HepG2 (cell line): ENCODE results near the gene ZNF687. TPM values are rescaled to one million over a fixed set of nuclear protein-coding genes. Genes with fewer than 3 reads are reported as not detected.
A peak's percentile ranks its signal among the peaks of the same experiment; 100 is the strongest.

ENCODE experiments used
- ATAC-seq: fragments of 200-7000 bp; cut with Tn5 transposase; 3 replicates; pipeline ENCODE4 v1.9.1; 2020; ENCODE audit warnings: mild to moderate bottlenecking, moderate library complexity
- BruUV-seq: library from RNA; stranded (reverse); fragments of 400-500 nt; replicated peaks from 2 replicates; lab custom pipeline; 2021; lab: Mats Ljungman, UMichigan
- CTCF ChIA-PET: fragments of 300-600 bp; formaldehyde crosslinking; extraction: SDS; loops from one replicate; lab custom pipeline; 2021; ENCODE audit warnings: low total read pairs, inconsistent platforms, low intra/inter-chr PET ratio; lab: Yijun Ruan, JAX
- POLR2A ChIA-PET: fragments of 350-600 bp; sonication (Branson Sonifier 250); formaldehyde crosslinking; loops from one replicate; lab custom pipeline; 2020; ENCODE audit warnings: antibody characterized with exemption, inconsistent platforms; lab: Yijun Ruan, JAX
- DNase-seq: peaks from one replicate; pipeline ENCODE4 v3.0.0-alpha.2; 2015; ENCODE audit warnings: low spot score
- FAIRE-seq: peaks from 3 replicates; lab custom pipeline; 2011; peaks lifted over from hg19 to GRCh38; lab: Jason Lieb, UNC
- H2AFZ ChIP-seq: one replicate; pipeline ENCODE4 v1.6.1; 2011; ENCODE audit warnings: low read length, inconsistent platforms
- H3K27ac ChIP-seq: fragments of 300-600 bp; 3 replicates; pipeline ENCODE4 v1.8.0; 2011; ENCODE audit warnings: mixed run types, mild to moderate bottlenecking, mixed read lengths, low read length, inconsistent platforms; ENCODE audit not compliant: insufficient read depth; ENCODE audit errors: extremely low read length
- H3K27me3 ChIP-seq, 2 experiments: fragments of 200-600 bp in 1 of 2; 2 replicates in 1 of 2; 3 replicates in 1 of 2; pipeline versions ENCODE4 v1.6.0 to v1.8.0; 2011; ENCODE audit warnings: low read length in 2 of 2, mild to moderate bottlenecking in 2 of 2, moderate library complexity in 2 of 2, inconsistent platforms in 1 of 2; ENCODE audit not compliant: insufficient read depth in 2 of 2, control insufficient read depth in 1 of 2
- H3K36me3 ChIP-seq, 2 experiments: fragments of 200-600 bp in 1 of 2; replicated peaks in 1 of 2; 2 replicates in 1 of 2; 3 replicates in 1 of 2; pipeline versions ENCODE4 v1.5.1 to v1.8.0; 2011; ENCODE audit warnings: low read length in 2 of 2, inconsistent platforms in 1 of 2; ENCODE audit not compliant: insufficient read depth in 2 of 2, control insufficient read depth in 1 of 2
- H3K4me1 ChIP-seq: 2 replicates; pipeline ENCODE4 v1.5.1; 2012; ENCODE audit warnings: low read length, inconsistent platforms; ENCODE audit not compliant: insufficient read depth
- H3K4me2 ChIP-seq: 2 replicates; pipeline ENCODE4 v1.6.0; 2011; ENCODE audit warnings: low read depth, low read length, inconsistent platforms
- H3K4me3 ChIP-seq, 3 experiments: fragments of 200-600 bp in 1 of 3; sonication (generic), shearing (Covaris generic) in 1 of 3; replicated peaks in 1 of 3; 2 replicates each; pipeline ENCODE4 v1.5.1; 2011 to 2016; ENCODE audit warnings: low read length in 3 of 3, inconsistent platforms in 2 of 3, low read depth in 2 of 3, mild to moderate bottlenecking in 2 of 3, control low read depth in 1 of 3, mixed read lengths in 1 of 3; ENCODE audit not compliant: insufficient read depth in 1 of 3
- H3K79me2 ChIP-seq: one replicate; pipeline ENCODE4 v1.6.1; 2011; ENCODE audit warnings: low read length, inconsistent platforms; ENCODE audit not compliant: insufficient read depth
- H3K9ac ChIP-seq: 2 replicates; pipeline ENCODE4 v1.6.0; 2011; ENCODE audit warnings: mild to moderate bottlenecking, low read depth, low read length, inconsistent platforms; ENCODE audit not compliant: insufficient read depth
- H3K9me3 ChIP-seq: 2 replicates; pipeline ENCODE4 v1.5.1; 2012; ENCODE audit warnings: mild to moderate bottlenecking, low read length
- H4K20me1 ChIP-seq: 2 replicates; pipeline ENCODE4 v1.6.0; 2011; ENCODE audit warnings: inconsistent platforms, mild to moderate bottlenecking, low read length, moderate library complexity; ENCODE audit not compliant: insufficient read depth
- CENPBD1 ChIP-seq: sonication (generic); formaldehyde crosslinking; IDR thresholded peaks from 2 replicates; pipeline ENCODE4 v1.8.0; 2022; ENCODE audit warnings: missing genetic modification reagents, low read depth, mild to moderate bottlenecking, borderline replicate concordance
- GABPA ChIP-seq, 2 experiments: IDR thresholded peaks; 2 replicates each; pipeline ENCODE4 v1.6.1; 2011 to 2016; ENCODE audit warnings: low read depth in 2 of 2, low read length in 1 of 2, missing biosample characterization in 1 of 2, missing genetic modification characterization in 1 of 2
- HES4 ChIP-seq: sonication (generic); formaldehyde crosslinking; IDR thresholded peaks from 2 replicates; pipeline ENCODE4 v1.9.0; 2021; ENCODE audit warnings: mild to moderate bottlenecking, missing genetic modification reagents, borderline replicate concordance
- PAX8 ChIP-seq: sonication (generic); formaldehyde crosslinking; IDR thresholded peaks from 2 replicates; pipeline ENCODE4 v1.8.0; 2022; ENCODE audit warnings: mild to moderate bottlenecking, missing genetic modification reagents, borderline replicate concordance
- SIN3A ChIP-seq: IDR thresholded peaks from 2 replicates; pipeline ENCODE4 v1.6.1; 2011; ENCODE audit warnings: low read depth, mild to moderate bottlenecking, control low read depth, low read length, borderline replicate concordance
- SNAI1 ChIP-seq: sonication (generic); formaldehyde crosslinking; IDR thresholded peaks from 2 replicates; pipeline ENCODE4 v1.5.0; 2020; ENCODE audit warnings: mild to moderate bottlenecking, missing genetic modification reagents, borderline replicate concordance
- TFDP1 ChIP-seq: IDR thresholded peaks from 2 replicates; pipeline ENCODE4 v1.6.1; 2016; ENCODE audit warnings: missing compliant biosample characterization, missing genetic modification reagents, borderline replicate concordance
- WGBS: methylation state at CpG from one replicate; pipeline ENCODE4 v1.1.6; 2017; ENCODE audit warnings: low lambda C conversion rate; 5-methylcytosine and 5-hydroxymethylcytosine counted together
- in situ Hi-C: cut with HindIII; loops from 2 replicates; pipeline ENCODE4 v1.10.0; 2017; ENCODE audit warnings: low pct_unique_long_range_greater_than_20kb; ENCODE audit not compliant: extremely low pct_ligation_motif_present
- intact Hi-C: fragments of 100-400 bp; cut with micrococcal nuclease; formaldehyde crosslinking; loops from one replicate; pipeline ENCODE4 v1.10.0; 2022; ENCODE audit not compliant: unreplicated experiment
- polyA plus RNA-seq, 8 experiments: library from polyadenylated mRNA; depleted of rRNA in 3 of 8; stranded (reverse) in 7 of 8; unstranded in 1 of 8; fragments of >200 nt; fragmentation: Illumina TruSeq in 4 of 8; extraction: Trizol in 4 of 8; gene quantifications; 2 replicates each; pipeline versions ENCODE4 v1.2.1 to v1.2.3, GENCODE V29; 2011 to 2016; ENCODE audit warnings: low read depth in 4 of 8, missing spikeins in 1 of 8, mixed read lengths in 1 of 8; ENCODE audit not compliant: insufficient read depth in 1 of 8
- total RNA-seq, 5 experiments: library from RNA; depleted of rRNA; stranded (reverse); fragments of >200 nt; fragmentation: Illumina TruSeq; extraction: Trizol; gene quantifications; 2 replicates each; pipeline ENCODE4 v1.2.3, GENCODE V29; 2016; ENCODE audit warnings: low read depth in 1 of 5

Gene ZNF687
- total and polyA plus RNA-seq, 2 of the 13 experiments (the other 11 are each of a cell fraction or from before 2014, with no cell fraction given), result 14.1 to 16.5 TPM

GRCh38 chr1:151326619-151327222 is 44.6 kb downstream of the ZNF687 start:
- peak overlapping the region; percentile 93 for H3K27ac ChIP-seq
- intact Hi-C loops, result loop anchor here (1.0 kb wide), 1 partner anchor 45 kb away; no protein-coding TSS in a partner anchor
- H3K79me2 ChIP-seq, result peaks cover 18% of the 10 kb centered on the region
- no peaks in the 10 kb centered on the region for H3K9me3 ChIP-seq
- H4K20me1 ChIP-seq, result no peaks in the 10 kb centered on the region
- ATAC-seq (peak; percentile 15), DNase-seq (no peak)
- WGBS, result under 1% methylated on average over 11 of the region's 12 CpGs
- POLR2A ChIA-PET, result interaction anchor here (0.9 to 2.5 kb wide), 11 partner anchors 9 to 214 kb away, joined by 3 to 21 read pairs (median 7); partner anchors contain the start of genes SELENBP1, TUFT1 and VPS72
- peaks cover 33% of the 10 kb centered on the region for H3K4me1 ChIP-seq
- H3K4me3 ChIP-seq, result peak overlapping the region; percentile 78 to 82 (median 79)
- peak overlapping the region; percentile 92 for H3K4me2 ChIP-seq
- TF ChIP-seq PAX8 (CRISPR knock-in tag), result 0 out of 2 replicates have a peak, but pooled peaks have one; percentile 12
- TF ChIP-seq CENPBD1, result no peak
- TF ChIP-seq HES4, result 0 out of 2 replicates have a peak, but pooled peaks have one; percentile 11
- peak; percentile 48; the same call in 1 of the 2 replicates for TF ChIP-seq SNAI1 (CRISPR knock-in tag)
- no peak for TF ChIP-seq TFDP1 (CRISPR knock-in tag)
- no peak for TF ChIP-seq GABPA (IDR thresholded peaks at IDR 0.05; ENCODE audit: low read depth, low read length)
- TF ChIP-seq GABPA (CRISPR knock-in tag; IDR thresholded peaks at IDR 0.05; ENCODE audit: low read depth), result no peak
- peak; percentile 26; the same call in 1 of the 2 replicates for TF ChIP-seq SIN3A
- TF ChIP-seq, all 625 proteins: peak for 4
- Histone ChIP-seq H2AFZ (no peak overlapping the region), H3K9ac (peak overlapping the region; percentile 87), H3K27me3 (no peaks in the 10 kb centered on the region; a peak in 1 of 5 replicates), H3K36me3 (peaks cover 3 to 5% of the 10 kb centered on the region in 2 experiments; a peak in 3 of 5 replicates)
- BruUV-seq, result no TSS peak
- CTCF ChIA-PET, result no interaction called here
- FAIRE-seq, result no peak
- in situ Hi-C loops, result no loop called here
